HG02571 (cell line): ENCODE measurements around the gene GALNT17.
"Not testable (repeated sequence)": the region's sequence is repeated elsewhere in the genome, so short reads cannot be mapped to it uniquely, and the experiment has no call there.

Experiments
- ATAC-seq: cut with Tn5 transposase; IDR thresholded peaks from one replicate; pipeline ENCODE4 v1.9.1; 2021; ENCODE audit warnings: mild to moderate bottlenecking, moderate library complexity; ENCODE audit not compliant: unreplicated experiment

Gene GALNT17

GRCh38 chr7:71541707-71542353, 409.9 kb downstream of the GALNT17 start:
- no peak for ATAC-seq

GRCh38 chr7:71543396-71543795, 411.5 kb downstream of the GALNT17 start:
- ATAC-seq: no peak

- no peak for ATAC-seq
These were observed 412.9 kb downstream of the GALNT17 start for GRCh38 chr7:71544816-71545215.

- no peak for ATAC-seq
These were observed 415.5 kb downstream of the GALNT17 start for GRCh38 chr7:71547426-71547825.

GRCh38 chr7:71548746-71549145, 416.8 kb downstream of the GALNT17 start:
- ATAC-seq: no peak

- no peak for ATAC-seq
These were observed 421.4 kb downstream of the GALNT17 start for GRCh38 chr7:71553306-71553705.

- ATAC-seq: no peak
These were observed 423.8 kb downstream of the GALNT17 start for GRCh38 chr7:71555758-71556157.

GRCh38 chr7:71558806-71559613, 427.1 kb downstream of the GALNT17 start:
- no peak for ATAC-seq

GRCh38 chr7:71560354-71560995, 428.5 kb downstream of the GALNT17 start:
- ATAC-seq: no peak

- ATAC-seq: no peak
These were observed 431.3 kb downstream of the GALNT17 start for GRCh38 chr7:71563276-71563675.

- no peak for ATAC-seq
These were observed 434.4 kb downstream of the GALNT17 start for GRCh38 chr7:71566376-71566775.

- no peak for ATAC-seq
These were observed 435.0 kb downstream of the GALNT17 start for GRCh38 chr7:71566991-71567390.

- no peak for ATAC-seq
These were observed 442.4 kb downstream of the GALNT17 start for GRCh38 chr7:71574153-71574860.

GRCh38 chr7:71580027-71580426, 448.1 kb downstream of the GALNT17 start:
- no peak for ATAC-seq

- no peak for ATAC-seq
These were observed 452.3 kb downstream of the GALNT17 start for GRCh38 chr7:71584256-71584655.

- ATAC-seq: no peak
These were observed 459.9 kb downstream of the GALNT17 start for GRCh38 chr7:71591876-71592275.

- ATAC-seq: not testable (repeated sequence)
These were observed 460.4 kb downstream of the GALNT17 start for GRCh38 chr7:71592388-71592787.

GRCh38 chr7:71594736-71595135, 462.8 kb downstream of the GALNT17 start:
- no peak for ATAC-seq

GRCh38 chr7:71595176-71595575, 463.2 kb downstream of the GALNT17 start:
- ATAC-seq: no peak

- ATAC-seq: no peak
These were observed 466.6 kb downstream of the GALNT17 start for GRCh38 chr7:71598553-71598952.

GRCh38 chr7:71601851-71602250, 469.9 kb downstream of the GALNT17 start:
- ATAC-seq: no peak
